Pons (tissue), 1 donor: Measurements from ENCODE around the gene CEP57L1.
"Not testable (repeated sequence)": the region's sequence is repeated elsewhere in the genome, so short reads cannot be mapped to it uniquely, and the experiment has no call there.

ENCODE experiments used
- DNase-seq: peaks from one replicate; pipeline ENCODE4 v3.0.0-alpha.2; 2016; ENCODE audit warnings: low spot score

The CEP57L1 gene

GRCh38 chr6:109074133-109074415 lies 21.2 kb upstream of the CEP57L1 start:
- DNase-seq, result no peak

DNA sequence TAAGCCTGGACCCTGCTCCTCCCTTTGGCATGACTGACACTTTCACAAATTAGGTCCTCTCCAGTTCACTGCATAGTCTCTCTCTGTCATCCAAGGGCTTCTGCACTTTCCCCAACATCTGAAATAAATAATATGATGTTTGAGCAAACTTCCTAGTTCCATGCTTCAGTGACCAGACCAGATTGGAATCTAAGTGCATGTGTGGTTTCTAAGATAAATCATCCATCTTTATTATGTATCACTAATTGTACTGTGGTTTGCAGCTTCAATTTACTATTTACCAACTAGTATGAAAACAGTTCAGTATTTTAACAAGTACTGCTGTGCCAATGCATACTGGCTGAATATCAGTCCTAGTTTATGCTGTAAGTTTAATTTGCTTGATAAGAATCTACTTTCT lies 19.4 kb upstream of the CEP57L1 start:
- no peak for DNase-seq

DNA sequence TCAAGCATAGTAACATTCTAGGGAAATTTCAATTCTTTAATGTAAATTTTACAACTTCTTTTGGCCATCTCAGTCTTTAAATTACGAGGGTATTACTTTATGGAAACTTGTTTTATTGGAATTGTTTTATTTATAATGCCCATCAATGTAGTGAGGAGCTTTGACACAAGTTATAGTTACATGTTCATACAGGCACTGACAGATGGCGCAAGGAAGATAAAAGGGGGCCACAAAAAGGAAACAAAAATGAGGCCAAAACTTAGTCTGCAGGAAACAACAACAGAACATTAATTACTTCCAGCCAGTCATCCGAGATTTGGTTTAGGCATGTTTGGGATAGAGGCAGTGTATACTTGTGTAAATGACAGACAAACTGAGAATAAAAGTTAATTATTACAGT lies 18.9 kb upstream of the CEP57L1 start:
- no peak for DNase-seq

DNA sequence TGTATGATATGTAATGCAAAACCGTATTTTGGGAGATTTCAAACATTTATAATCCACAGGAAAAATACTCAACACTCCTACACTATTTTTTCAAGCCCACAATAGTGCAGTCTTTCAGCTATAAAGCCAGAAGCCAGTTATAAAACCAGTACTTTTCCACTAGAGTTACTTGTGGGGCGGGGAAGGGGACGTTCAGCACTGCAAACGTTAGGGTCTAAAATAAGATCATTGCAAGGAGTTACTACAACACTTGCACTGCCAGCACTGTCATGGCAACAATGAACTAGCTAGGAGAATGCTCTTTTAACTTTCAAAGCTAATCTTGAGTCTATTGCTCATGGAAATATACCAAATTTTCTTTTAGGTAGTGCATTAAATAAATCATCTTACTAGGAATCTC lies 15.3 kb upstream of the CEP57L1 start:
- DNase-seq, result no peak

GRCh38 chr6:109081026-109081425 lies 14.3 kb upstream of the CEP57L1 start:
- DNase-seq, result no peak

DNA sequence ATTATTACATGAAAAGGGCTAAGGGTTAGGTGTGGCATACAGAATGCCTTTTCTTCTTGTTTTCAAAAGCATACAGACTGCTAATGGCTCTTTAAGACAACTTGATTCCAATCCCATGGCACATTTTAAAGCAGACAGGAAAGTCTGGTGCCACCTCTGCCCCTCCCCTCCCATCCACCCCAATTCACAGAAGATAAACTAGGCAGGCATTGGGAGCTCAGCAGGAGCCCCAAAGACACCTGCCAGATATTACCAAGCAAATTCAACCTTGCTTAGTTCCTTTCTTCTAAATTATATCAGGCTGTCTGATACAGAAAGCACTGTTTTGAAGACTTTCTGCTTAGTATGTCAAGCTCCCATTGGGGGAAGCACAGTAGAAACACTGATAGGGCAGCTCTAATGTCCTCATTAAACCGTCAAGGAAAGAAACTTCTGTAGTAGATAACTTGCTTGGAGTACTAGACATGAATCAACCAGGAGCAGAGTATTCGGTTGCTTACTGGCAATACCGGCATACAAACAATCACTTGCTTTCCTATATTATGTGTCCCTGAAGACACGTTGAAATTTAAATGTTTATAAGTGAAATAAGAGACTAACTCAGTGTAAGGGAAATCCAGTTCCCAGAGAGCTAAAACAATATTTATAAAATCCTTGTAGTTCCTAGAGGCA lies 13.7 kb upstream of the CEP57L1 start:
- no peak for DNase-seq

GRCh38 chr6:109082188-109082577 lies 13.1 kb upstream of the CEP57L1 start:
- DNase-seq, result no peak

DNA sequence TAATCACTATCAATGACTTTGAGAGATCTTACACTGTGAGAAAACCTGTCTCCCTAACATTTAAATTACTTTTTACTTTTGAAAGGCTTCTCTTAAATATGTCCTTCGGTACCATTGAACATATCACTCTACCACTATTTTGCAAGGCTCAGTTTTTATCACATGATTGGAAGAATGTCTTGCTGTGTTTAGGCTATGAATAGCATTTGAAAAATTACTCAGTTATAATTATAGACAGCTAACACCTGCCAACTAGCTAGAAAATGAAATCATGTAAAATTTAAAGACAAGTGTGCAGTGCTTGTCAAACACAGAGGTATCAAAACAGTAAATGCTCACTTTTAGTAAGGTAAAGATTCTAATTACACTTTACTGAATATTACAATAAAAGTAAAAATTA lies 11.7 kb upstream of the CEP57L1 start:
- no peak for DNase-seq

- DNase-seq, result not testable (repeated sequence)
These were observed 11.2 kb upstream of the CEP57L1 start for GRCh38 chr6:109084146-109084545.

DNA sequence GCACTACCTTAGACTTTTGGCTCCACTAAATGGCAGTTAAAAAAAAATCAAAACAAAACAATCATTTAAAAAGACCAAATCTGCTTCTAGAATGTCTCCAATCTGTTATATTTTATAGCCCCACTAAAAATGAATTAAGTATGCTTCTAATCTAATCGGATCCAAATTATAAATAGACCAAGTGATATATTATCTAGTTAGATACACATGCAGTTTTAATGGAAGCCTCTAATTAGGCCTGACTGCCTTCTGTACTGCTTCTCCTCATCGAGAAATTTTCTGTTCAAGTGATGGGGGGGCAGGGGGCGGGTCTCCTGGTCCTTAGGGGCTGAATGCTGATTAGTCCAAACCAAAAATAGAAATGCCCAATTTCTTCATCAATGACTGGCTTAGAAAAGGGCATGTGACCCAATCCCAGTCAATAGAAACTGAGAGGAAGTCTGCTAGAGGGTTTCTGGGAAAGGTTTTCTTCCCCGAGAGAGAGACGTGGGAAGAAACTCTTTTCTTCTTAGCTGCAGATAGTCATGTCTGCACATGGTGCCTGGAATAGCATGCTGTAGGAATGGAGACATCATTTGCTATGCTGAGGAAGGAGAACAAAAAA lies 7.5 kb upstream of the CEP57L1 start:
- DNase-seq, result peak; percentile 42

GRCh38 chr6:109088995-109089394 lies 6.3 kb upstream of the CEP57L1 start:
- DNase-seq, result no peak

GRCh38 chr6:109091314-109092024 lies 3.8 kb upstream of the CEP57L1 start:
- DNase-seq, result no peak

GRCh38 chr6:109092074-109092473 lies 3.2 kb upstream of the CEP57L1 start:
- no peak for DNase-seq

GRCh38 chr6:109093732-109094415 lies 1.4 kb upstream of the CEP57L1 start:
- DNase-seq, result peak; percentile 65

DNA sequence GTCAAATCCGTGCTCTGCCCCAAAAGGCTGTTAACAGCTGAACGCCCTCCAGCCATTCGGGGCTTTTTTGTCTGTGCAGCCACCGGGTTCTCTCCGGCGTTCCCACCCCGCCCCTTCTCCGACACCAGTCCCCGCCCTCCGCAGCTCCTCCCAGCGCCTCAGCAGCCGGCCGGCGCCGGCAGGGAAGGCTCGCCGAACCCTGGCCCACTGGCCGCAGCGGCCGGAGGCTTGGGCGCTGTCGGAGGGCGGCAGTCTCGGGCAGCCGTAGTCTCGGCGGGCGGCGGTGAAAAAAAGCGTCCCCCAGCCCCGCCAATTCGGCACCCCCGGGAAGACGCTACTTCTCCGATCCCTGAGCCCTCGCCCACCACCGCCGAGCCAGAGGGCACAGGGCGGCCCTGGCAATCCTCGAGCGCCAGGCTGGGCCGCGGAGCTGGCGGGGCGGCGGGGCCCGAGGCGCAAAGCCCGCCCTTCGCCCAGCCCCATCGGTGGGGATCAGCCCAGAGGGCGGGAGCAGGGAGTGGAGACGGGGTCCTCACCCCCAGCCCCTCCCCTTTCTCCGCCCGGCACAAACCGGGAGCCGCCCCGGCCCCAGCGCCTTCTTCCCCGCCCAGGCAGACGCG lies 781 bp upstream of the CEP57L1 start, which contains the start of gene SESN1:
SESN1 (minus strand) TSS at position 431 of the 620 bp plus-strand sequence. CDS start 773 bp downstream, outside the sequence.
- DNase-seq, result peak; percentile 80

GRCh38 chr6:109095835-109096084 lies 453 bp downstream of the CEP57L1 start:
- no peak for DNase-seq

DNA sequence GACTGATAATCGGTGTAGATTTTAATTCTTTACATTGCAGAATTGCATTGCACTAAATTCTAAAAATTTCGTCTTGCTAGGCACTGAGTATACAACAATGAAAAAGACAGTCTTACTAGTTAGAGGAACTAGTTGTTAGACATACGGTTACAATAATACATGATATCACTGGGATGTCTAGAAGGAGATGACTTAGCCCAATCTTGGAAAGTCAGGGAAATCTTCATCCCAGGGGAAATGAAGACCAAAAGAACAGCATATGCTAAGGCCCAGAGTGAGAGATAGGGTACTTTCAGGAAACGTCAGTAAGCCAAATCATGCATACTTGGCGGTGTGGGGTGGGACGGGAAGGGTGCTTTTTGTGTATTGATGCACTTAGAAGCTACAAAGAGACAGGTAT lies 901 bp downstream of the CEP57L1 start:
- no peak for DNase-seq

DNA sequence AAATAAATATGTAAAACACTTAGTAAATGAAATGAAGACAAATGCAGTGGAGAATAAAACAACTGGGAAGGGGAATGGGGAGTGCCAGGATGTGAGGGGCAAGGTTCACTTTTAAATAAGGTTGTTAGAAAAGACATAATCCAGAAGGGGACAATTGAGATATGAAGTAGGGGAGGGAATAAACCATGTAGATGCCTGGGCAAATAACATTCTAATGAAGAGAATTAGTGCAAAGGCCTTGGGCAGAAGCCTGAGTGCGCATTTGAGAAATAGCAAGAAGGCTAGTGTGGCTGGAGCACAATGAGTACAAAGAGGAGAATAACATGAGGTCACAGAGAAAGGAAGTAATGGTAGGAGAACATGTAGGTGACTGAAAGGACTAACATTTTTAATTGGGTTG lies 2.4 kb downstream of the CEP57L1 start:
- no peak for DNase-seq

DNA sequence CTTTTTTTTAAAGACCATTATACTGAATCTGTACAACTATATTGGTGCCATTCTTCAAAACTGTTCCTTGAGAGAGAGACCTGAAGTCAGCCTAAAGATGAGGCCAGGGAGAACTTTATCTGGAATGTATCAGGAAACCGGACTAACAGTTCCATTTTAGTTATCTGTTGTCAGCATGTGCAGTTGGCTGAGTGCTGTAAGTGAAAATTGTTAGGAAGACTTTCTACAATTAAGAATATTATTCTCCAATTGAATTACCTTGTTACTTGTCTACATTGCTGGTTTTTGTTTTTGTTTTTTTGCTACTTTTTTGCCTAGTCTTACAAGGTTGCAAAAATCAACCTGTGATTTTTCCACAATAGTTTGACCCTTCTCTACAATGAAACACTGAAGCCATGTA lies 7.5 kb downstream of the CEP57L1 start:
- DNase-seq, result no peak

GRCh38 chr6:109103942-109104341 lies 8.6 kb downstream of the CEP57L1 start:
- DNase-seq, result no peak

DNA sequence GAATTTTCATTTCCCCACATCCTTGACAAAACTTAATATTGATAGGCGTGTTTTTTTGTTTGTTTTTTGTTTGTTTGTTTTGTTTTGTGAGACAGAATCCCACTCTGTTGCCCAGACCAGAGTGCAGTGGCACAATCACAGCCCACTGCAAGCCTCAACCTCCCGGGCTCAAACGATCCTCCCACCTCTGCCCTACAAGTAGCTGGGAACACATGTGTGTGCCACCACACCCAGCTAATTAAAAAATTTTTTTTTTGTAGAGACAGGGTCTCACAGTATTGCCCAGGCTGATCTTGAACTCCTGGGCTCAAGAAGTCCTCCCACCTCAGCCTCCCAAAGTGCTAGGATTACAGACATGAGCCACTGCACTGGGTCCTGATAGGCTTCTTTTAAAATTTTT lies 9.2 kb downstream of the CEP57L1 start:
- no peak for DNase-seq

GRCh38 chr6:109105681-109106080 lies 10.4 kb downstream of the CEP57L1 start:
- no peak for DNase-seq

DNA sequence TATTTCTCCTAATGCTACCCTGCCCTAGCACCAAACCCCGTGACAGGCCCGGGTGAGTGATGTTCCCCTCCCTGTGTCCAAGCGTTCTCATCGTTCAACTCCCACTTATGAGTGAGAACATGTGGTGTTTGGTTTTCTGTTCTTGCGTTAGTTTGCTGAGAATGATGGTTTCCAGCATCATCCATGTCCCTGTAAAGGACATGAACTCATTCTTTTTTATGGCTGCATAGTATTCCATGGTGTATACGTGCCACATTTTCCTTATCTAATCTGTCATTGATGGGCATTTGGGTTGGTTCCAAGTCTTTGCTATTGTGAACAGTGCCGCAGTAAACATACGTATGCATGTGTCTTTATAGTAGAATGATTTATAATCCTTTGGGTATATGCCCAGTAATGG lies 14.4 kb downstream of the CEP57L1 start:
- DNase-seq, result not testable (repeated sequence)
